HG03095 (cell line): ENCODE measurements around the gene GPR142.

ENCODE experiments used
- ATAC-seq: cut with Tn5 transposase; IDR thresholded peaks from one replicate; pipeline ENCODE4 v1.9.1; 2021; ENCODE audit warnings: moderate library complexity; ENCODE audit not compliant: unreplicated experiment

Gene GPR142

DNA sequence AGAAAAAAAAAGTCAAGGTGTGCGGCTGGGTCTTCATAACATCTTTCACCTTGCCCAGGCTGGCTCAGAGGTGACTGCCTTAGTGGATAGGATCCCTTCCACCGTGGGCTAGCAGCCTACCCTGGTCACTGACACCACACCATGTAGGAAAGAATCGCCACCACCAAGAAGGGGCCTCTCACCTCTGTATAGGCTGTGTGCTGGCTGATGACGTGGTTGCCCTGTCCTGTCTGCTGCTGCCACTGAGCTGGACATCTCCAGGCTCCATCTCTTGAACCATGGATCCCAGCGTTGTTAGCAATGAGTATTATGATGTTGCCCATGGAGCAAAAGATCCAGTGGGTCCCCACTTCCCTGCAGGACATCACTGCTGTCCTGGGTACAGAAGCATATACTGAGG lies at the start of gene GPR142:
Gene GPR142, plus strand, starts transcription at position 301 of the 400 bp plus-strand sequence. CDS start 2,035 bp downstream, outside the sequence.
- no peak for ATAC-seq

- no peak for ATAC-seq
Observed at GRCh38 chr17:74318391-74318790, 48.9 kb upstream of the GPR142 start.

- no peak for ATAC-seq
Observed at GRCh38 chr17:74324521-74324920, 42.8 kb upstream of the GPR142 start.

- ATAC-seq, result no peak
Observed at GRCh38 chr17:74325376-74325742, 41.9 kb upstream of the GPR142 start.

- no peak for ATAC-seq
Observed at GRCh38 chr17:74325743-74326379, 41.4 kb upstream of the GPR142 start, which contains the start of gene KIF19. KIF19 (plus strand) TSS chr17:74326226; CDS start chr17:74326350, 124 bp downstream.

DNA sequence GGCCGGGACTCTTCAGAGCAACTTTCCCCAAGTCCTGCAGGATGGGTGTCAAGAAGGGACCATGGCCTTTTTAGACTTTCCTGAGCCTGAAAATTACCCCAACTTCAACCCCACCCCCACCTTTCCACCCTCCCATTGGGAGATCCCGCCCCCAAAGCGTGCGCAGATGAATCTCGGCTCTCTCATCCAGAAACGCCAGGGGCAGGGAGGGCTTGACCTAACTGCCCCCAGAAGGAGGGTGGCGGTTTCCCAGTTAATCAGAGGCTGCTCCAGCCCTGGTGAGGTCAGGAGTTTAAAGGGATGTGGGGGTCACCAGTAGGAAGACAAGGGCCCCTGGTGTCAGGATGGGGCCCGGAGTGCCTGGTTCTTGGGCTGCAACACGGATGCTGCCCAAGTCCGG lies 40.8 kb upstream of the GPR142 start:
- ATAC-seq, result no peak

DNA sequence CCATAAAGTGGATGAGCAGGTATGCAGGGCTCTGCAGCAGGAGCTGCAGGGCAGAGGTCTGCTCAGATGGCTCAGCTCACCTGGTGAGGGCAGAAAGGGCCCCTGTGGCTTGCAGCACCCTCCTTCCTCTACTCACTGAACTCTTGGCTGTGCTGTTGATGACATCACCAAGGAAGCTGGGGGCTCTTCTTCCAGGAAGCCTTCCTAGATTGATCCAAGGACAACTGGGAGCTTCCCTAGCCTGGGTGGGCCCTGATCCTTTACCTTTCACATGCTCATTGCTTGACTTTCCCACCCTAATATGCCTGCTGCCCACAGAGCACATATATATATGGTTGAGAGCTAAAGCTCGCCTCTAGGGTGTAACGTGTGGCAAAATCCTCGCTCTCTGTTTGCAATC lies 38.8 kb upstream of the GPR142 start:
- ATAC-seq, result no peak

DNA sequence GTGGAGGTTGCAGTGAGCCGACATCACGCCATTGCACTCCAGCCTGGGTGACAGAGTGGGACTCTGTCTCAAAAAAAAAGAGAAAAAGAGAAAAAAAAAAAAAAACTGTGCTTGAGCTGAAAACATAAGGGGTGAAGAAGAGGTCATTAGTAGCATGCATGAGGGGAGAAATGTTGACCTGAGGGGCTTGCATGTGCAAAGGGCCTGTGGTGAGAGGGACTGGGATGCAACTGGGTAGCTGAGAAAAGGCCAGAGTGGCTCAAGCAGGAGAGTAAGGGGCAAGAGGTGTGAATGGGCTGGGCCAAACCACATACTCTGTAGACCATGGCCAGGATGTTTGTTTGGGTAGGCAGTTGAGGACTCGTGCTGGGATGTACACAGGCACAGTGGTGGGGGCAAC lies 37.9 kb upstream of the GPR142 start:
- ATAC-seq, result no peak

GRCh38 chr17:74330446-74330845 lies 36.9 kb upstream of the GPR142 start:
- ATAC-seq, result no peak

- no peak for ATAC-seq
Observed at GRCh38 chr17:74332017-74332650, 35.2 kb upstream of the GPR142 start.

- no peak for ATAC-seq
Observed at GRCh38 chr17:74332763-74333283, 34.5 kb upstream of the GPR142 start.

- ATAC-seq, result no peak
Observed at GRCh38 chr17:74334393-74335039, 32.8 kb upstream of the GPR142 start.

DNA sequence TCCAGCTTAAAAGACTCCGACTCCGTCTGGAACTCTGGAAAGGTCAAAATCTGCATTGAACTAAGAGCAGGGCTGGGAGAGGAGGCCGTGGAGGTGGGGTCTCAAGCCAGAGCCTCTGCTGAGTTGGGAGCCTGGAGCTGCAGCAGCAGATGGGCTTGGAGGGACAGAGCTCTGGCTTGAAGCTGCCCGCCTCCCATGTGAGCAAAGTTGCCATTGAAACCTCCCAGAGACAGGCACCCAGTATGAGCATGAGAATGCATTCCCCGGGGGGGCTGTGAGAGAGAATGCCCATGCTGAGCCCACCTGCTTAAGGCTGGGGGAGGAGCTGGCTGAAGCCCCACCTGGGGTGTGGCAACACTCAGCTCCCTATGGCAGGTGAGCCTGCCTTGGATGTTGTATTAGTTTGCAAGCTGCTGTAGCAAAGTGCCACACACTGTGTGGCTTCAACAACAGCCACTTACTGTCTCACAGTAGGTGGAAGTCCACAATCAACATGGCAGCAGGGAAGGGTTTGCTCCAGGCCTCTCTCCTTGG lies 31.7 kb upstream of the GPR142 start:
- ATAC-seq, result no peak

DNA sequence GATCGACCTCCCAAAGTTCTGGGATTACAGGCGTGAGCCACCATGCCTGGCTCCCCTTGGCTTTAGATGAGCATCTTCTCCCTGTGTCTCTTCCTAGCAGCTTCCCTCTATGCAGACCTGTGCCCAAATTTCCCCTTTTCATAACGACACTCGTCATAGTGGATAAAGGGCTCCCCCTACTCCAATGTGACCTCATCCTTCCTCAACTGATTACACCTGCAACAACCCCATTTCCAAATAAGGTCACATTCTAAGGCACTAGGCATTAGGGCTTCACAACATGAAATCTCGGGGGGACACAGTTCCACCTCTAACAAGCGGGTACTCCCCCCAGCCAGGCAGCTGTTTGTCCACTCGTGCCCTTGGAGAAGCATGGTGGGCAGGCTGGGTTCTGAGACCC lies 31.0 kb upstream of the GPR142 start:
- no peak for ATAC-seq

DNA sequence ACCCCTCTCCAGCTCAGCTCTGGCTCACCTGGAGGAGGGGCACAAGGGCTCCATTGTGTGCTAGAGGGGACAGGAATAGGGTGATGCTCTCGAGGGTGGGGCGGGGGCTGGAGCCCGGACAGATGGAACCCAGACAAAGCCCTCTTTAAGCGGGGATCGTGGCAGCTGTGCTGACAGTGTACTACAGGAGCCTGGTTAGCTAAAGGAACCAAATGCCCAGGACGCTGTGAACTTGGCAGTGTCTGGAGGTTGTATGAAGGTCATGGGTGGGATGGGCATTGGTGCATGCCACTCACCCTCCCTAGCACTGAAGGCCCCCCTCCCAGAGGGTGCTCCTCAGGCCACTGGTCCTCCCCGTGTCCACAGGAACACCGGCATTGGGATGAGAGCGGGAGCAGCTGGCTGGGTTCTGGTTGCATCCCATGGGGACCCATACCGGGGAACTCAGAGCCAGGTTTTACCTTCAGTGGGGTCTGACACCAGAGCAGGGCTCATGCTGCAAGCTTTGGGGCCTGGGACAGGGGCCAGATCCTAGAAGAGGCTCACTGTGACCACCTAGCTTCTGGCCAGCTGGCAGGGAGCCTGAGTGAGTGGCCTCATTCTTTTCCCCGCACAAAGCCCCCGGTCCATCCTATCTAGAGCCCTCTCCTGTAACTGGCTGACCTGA lies 29.3 kb upstream of the GPR142 start:
- ATAC-seq, result no peak

DNA sequence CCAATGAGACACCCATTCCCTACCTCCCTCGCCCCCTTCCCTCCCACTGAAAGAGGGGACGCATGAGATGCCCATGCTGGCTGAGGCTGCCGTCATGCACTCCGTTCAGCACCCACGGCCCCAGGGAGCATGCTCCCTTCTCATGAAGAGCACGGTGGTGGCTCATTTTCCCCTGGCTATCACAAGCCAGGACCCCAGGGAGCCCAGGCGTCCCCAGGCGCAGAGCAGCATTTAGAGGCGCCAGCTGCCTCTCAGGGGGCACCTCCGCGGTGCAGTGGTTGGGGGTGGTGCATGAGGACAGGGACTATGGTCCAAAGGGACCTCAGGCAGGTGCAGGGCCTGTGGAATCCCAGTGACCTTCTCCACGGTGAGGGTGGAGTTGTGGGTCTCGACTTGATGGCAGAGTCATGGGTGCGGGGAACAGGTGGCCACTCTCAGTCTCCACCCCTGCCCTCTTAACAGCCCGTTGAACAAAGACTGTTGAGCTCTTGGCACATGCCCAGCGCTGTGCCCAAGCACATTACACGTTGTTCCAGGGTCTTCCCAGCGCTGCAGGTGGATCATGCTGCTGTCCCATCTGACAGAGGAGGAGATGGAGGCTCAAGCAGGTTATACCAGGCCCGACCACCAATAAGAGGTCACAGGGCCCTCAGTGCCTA lies 27.6 kb upstream of the GPR142 start:
- ATAC-seq, result no peak

DNA sequence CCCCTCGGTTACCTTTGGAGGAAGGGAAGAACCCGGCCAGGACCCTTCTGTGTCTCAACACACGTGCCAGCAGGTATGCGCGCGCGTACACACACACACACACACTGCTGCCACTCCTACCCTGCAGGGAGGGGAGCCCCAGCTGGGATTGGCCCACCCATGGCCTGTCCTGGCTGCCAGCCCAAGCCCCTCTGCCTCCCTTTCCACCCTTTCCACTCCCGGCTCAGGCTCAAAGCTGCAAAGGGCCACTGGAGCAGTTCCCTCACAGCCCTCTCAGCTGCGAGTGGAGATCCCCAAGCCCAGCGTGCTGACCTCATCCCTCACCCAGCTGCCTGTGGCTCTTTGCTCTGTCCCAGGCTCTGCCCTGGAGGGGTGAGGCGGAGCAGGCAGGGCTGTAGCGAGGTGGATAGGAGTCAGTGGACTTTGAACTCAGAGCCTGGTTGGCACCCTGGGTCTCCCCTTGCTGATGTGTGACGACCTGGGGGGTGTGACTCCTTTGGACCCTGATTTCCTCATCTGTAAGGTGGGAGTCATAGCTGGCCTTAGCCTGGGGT lies 26.8 kb upstream of the GPR142 start:
- no peak for ATAC-seq

DNA sequence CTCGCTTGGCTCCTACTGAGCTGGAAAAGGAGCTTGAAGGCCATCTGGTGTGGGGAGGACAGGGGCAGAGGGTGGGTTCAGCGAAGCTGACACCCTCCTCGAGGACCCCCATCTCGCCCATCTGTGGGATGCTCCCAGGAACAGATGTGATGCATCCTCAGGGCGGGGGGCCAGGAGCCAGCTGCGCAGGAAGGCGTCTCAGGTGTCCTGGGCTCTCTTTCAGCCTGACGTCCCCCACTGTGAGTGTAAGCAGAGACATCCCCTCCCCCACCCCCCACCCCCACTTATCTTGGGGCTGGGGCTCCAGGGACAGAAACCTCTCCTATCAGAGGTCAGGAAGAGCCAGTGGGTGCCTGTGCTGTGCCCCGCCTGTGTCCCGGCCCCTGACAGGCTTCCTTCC lies 25.1 kb upstream of the GPR142 start:
- no peak for ATAC-seq

- no peak for ATAC-seq
Observed at GRCh38 chr17:74343121-74343520, 24.2 kb upstream of the GPR142 start.

- no peak for ATAC-seq
Observed at GRCh38 chr17:74343526-74344284, 23.6 kb upstream of the GPR142 start.
